ENCODE results near the gene PIBF1.

DNA sequence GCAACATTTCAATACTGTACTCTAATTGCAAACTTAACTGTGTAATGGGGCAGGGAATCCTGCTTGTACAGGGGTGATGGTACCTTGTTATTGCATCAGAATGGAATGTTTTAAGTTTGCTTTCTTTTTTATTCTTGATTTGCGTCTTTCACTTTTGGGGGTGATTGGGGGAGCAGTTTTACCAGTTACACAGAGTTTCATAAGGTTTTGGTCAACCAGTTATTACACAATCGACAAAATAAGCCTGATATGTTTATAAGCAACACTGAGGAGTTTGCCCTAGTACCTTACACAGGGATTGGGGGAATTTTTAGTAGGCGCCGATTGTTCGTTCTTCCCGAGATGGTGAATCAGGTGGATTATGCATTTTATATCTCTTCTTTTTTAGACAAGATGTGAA is 279.5 kb downstream of the PIBF1 start:
- TF ChIP-seq, protein P1, sequence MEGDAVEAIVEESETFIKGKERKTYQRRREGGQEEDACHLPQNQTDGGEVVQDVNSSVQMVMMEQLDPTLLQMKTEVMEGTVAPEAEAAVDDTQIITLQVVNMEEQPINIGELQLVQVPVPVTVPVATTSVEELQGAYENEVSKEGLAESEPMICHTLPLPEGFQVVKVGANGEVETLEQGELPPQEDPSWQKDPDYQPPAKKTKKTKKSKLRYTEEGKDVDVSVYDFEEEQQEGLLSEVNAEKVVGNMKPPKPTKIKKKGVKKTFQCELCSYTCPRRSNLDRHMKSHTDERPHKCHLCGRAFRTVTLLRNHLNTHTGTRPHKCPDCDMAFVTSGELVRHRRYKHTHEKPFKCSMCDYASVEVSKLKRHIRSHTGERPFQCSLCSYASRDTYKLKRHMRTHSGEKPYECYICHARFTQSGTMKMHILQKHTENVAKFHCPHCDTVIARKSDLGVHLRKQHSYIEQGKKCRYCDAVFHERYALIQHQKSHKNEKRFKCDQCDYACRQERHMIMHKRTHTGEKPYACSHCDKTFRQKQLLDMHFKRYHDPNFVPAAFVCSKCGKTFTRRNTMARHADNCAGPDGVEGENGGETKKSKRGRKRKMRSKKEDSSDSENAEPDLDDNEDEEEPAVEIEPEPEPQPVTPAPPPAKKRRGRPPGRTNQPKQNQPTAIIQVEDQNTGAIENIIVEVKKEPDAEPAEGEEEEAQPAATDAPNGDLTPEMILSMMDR (IDR thresholded peaks at IDR 0.05) = no peak
- TF ChIP-seq POLR2A (IDR thresholded peaks at IDR 0.05) = no peak
